HG03280 (cell line): ENCODE results near the gene PRXL2B.

Experiments used
- ATAC-seq: cut with Tn5 transposase; IDR thresholded peaks from one replicate; pipeline ENCODE4 v1.9.1; 2021; ENCODE audit warnings: mild to moderate bottlenecking, moderate library complexity; ENCODE audit not compliant: unreplicated experiment

Gene PRXL2B

GRCh38 chr1:2596530-2597333 lies 10.2 kb downstream of the PRXL2B start:
- no peak for ATAC-seq

GRCh38 chr1:2597441-2598328 lies 11.1 kb downstream of the PRXL2B start:
- ATAC-seq: no peak

- ATAC-seq: no peak
Observed at GRCh38 chr1:2598329-2598931, 11.9 kb downstream of the PRXL2B start.

- ATAC-seq: no peak
Observed at GRCh38 chr1:2601721-2602303, 15.2 kb downstream of the PRXL2B start.

GRCh38 chr1:2602311-2602835 lies 15.8 kb downstream of the PRXL2B start:
- no peak for ATAC-seq

GRCh38 chr1:2602866-2603520 lies 16.4 kb downstream of the PRXL2B start:
- no peak for ATAC-seq

- ATAC-seq: no peak
Observed at GRCh38 chr1:2603521-2604155, 17.1 kb downstream of the PRXL2B start.

- ATAC-seq: no peak
Observed at GRCh38 chr1:2604156-2604843, 17.7 kb downstream of the PRXL2B start.

GRCh38 chr1:2604844-2605508 lies 18.4 kb downstream of the PRXL2B start:
- ATAC-seq: no peak

GRCh38 chr1:2605509-2606395 lies 19.2 kb downstream of the PRXL2B start:
- ATAC-seq: no peak

GRCh38 chr1:2606396-2606880 lies 19.9 kb downstream of the PRXL2B start:
- no peak for ATAC-seq

GRCh38 chr1:2606881-2607621 lies 20.5 kb downstream of the PRXL2B start:
- ATAC-seq: no peak

- no peak for ATAC-seq
Observed at GRCh38 chr1:2607641-2608091, 21.1 kb downstream of the PRXL2B start.

GRCh38 chr1:2609319-2610035 lies 22.9 kb downstream of the PRXL2B start:
- ATAC-seq: no peak

GRCh38 chr1:2610036-2610959 lies 23.7 kb downstream of the PRXL2B start:
- ATAC-seq: no peak
